ENCODE results near the gene SLC23A3.
"Not testable (repeated sequence)": the region's sequence is repeated elsewhere in the genome, so short reads cannot be mapped to it uniquely, and the experiment has no call there.

The SLC23A3 gene

GRCh38 chr2:219205165-219205538, 35.3 kb upstream of the SLC23A3 start:
- DNase-seq (ENCODE audit: low spot score): no peak

- DNase-seq (ENCODE audit: low spot score): no peak
These were observed 34.8 kb upstream of the SLC23A3 start for GRCh38 chr2:219204425-219205164.

GRCh38 chr2:219201331-219201730, 31.5 kb upstream of the SLC23A3 start:
- not testable (repeated sequence) for DNase-seq (ENCODE audit: low spot score)

- not testable (repeated sequence) for DNase-seq (ENCODE audit: low spot score)
These were observed 30.9 kb upstream of the SLC23A3 start for GRCh38 chr2:219200502-219201326.

- DNase-seq (ENCODE audit: low spot score): no peak
These were observed 29.8 kb upstream of the SLC23A3 start for GRCh38 chr2:219199470-219200211.

GRCh38 chr2:219198974-219199373, 29.1 kb upstream of the SLC23A3 start:
- no peak for DNase-seq (ENCODE audit: low spot score)

GRCh38 chr2:219197388-219197787, 27.6 kb upstream of the SLC23A3 start:
- DNase-seq (ENCODE audit: low spot score): no peak

- DNase-seq (ENCODE audit: low spot score): no peak
These were observed 17.1 kb upstream of the SLC23A3 start for GRCh38 chr2:219186754-219187456.

- no peak for DNase-seq (ENCODE audit: low spot score)
These were observed 14.3 kb upstream of the SLC23A3 start for GRCh38 chr2:219184121-219184520.

GRCh38 chr2:219183151-219183772, 13.4 kb upstream of the SLC23A3 start:
- DNase-seq (ENCODE audit: low spot score): no peak

GRCh38 chr2:219182331-219183150, 12.7 kb upstream of the SLC23A3 start:
- no peak for DNase-seq (ENCODE audit: low spot score)

GRCh38 chr2:219181531-219181930, 11.7 kb upstream of the SLC23A3 start:
- DNase-seq (ENCODE audit: low spot score): no peak

- DNase-seq (ENCODE audit: low spot score): no peak
These were observed 11.1 kb upstream of the SLC23A3 start for GRCh38 chr2:219180961-219181360.

- DNase-seq (ENCODE audit: low spot score): no peak
These were observed 10.0 kb upstream of the SLC23A3 start for GRCh38 chr2:219179601-219180465.

GRCh38 chr2:219178377-219179175, 8.7 kb upstream of the SLC23A3 start:
- no peak for DNase-seq (ENCODE audit: low spot score)

- peak; percentile 93 for DNase-seq (ENCODE audit: low spot score)
These were observed 7.9 kb upstream of the SLC23A3 start, which contains the start of gene RETREG2 for GRCh38 chr2:219177552-219178376. RETREG2 (plus strand) TSS chr2:219178275; CDS start chr2:219178353, 78 bp downstream.

- peak; percentile 87 for DNase-seq (ENCODE audit: low spot score)
These were observed 7.2 kb upstream of the SLC23A3 start, which contains the start of gene CNPPD1 for GRCh38 chr2:219176818-219177551. CNPPD1 (minus strand) TSS chr2:219176925; CDS start chr2:219176828, 97 bp downstream.
